ENCODE measurements around the gene SLC22A4.
A peak's percentile ranks its signal among the peaks of the same experiment; 100 is the strongest.

The SLC22A4 gene

DNA sequence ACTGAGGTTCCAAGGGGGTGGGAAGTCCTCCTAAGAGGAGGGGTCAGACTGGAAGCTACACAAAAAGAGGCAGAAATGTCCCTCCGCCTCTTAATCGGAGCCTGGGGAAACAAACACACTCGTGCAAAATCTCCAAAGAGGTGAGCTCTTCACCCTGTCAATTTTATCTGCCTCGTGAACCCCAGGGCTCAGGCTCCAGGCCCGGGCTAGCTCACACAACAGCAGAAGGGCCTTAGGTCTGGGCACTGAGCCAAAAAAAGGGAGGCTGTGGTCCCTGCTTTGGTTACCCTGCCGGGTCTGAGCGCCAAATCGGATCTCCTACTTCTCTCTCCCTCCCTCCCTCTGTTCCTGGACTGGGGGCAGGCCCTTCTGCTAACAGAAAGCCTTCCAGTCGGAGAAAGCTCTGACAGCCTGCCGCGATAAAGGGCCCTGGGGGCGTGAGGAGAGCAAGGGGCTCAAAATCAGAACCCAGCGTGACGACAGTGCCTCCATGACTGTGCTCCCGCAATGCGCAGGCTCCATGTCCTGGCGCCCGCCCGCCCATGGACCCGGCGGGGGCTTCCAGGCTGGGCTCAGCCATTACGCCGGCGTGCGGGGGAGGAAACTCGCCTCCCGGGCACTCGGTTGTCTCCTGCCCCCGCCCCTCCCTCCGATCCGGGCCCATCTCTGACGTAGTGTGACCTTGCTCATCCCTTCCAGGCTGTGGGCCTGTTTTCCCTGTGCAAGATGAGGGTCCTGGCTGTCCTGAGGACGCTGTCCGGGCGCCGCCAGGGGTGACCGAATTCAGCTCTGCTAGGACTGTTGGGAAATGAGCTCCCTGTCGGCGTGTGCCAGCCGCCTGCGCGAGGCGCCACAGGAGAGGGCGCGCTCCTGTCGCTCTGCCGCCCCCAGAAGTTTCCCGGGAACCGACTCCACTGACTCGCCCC, 865 bp upstream of the SLC22A4 start:
- TF ChIP-seq, protein P1, sequence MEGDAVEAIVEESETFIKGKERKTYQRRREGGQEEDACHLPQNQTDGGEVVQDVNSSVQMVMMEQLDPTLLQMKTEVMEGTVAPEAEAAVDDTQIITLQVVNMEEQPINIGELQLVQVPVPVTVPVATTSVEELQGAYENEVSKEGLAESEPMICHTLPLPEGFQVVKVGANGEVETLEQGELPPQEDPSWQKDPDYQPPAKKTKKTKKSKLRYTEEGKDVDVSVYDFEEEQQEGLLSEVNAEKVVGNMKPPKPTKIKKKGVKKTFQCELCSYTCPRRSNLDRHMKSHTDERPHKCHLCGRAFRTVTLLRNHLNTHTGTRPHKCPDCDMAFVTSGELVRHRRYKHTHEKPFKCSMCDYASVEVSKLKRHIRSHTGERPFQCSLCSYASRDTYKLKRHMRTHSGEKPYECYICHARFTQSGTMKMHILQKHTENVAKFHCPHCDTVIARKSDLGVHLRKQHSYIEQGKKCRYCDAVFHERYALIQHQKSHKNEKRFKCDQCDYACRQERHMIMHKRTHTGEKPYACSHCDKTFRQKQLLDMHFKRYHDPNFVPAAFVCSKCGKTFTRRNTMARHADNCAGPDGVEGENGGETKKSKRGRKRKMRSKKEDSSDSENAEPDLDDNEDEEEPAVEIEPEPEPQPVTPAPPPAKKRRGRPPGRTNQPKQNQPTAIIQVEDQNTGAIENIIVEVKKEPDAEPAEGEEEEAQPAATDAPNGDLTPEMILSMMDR (IDR thresholded peaks at IDR 0.05; ENCODE audit: poor library complexity, severe bottlenecking) = peak; percentile 31
- Histone ChIP-seq H3K9me3 (ENCODE audit: severe bottlenecking) (no peaks in the 10 kb centered on the region), H3K36me3 (ENCODE audit: low read depth) (no peaks in the 10 kb centered on the region), H3K4me3 (ENCODE audit: severe bottlenecking) (peak overlapping the region; percentile 43), H3K27ac (ENCODE audit: poor library complexity, severe bottlenecking) (peak overlapping the region; percentile 89), H3K4me1 (ENCODE audit: insufficient read depth, poor library complexity, severe bottlenecking) (peaks cover 17% of the 10 kb centered on the region), H3K27me3 (ENCODE audit: insufficient read depth, poor library complexity, severe bottlenecking) (no peaks in the 10 kb centered on the region)
- peak; percentile 92 for DNase-seq (ENCODE audit: low spot score)
- peak; percentile 45 for ATAC-seq (ENCODE audit: low read depth)

DNA sequence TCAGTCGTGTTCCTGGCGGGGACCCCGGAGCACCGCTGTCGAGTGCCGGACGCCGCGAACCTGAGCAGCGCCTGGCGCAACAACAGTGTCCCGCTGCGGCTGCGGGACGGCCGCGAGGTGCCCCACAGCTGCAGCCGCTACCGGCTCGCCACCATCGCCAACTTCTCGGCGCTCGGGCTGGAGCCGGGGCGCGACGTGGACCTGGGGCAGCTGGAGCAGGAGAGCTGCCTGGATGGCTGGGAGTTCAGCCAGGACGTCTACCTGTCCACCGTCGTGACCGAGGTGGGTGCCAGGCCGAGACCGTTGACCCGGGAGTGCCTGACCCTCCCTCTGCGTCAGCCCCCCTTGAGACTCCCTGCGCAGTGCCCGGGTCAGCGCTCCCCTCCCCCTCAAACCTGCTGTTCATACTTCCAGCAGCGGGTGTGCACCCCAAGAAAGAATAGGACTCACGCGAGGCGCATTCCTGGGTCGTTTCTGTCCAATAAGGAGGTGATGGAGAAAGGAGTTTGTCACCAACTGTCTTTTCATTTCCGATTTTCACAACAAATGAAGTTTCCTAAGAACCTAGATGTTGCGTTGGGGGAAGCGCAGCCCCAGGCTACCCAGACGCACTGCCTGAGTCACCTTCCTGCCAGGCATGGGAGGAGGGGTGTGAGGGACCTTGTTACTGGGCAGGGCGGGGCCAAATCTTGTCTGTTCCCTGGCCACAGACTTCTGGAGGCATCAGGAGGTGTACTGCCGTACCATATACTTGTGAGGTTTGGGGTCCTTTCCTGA, 722 bp downstream of the SLC22A4 start:
- ATAC-seq (ENCODE audit: low read depth) (peak; percentile 61), DNase-seq (ENCODE audit: low spot score) (peak; percentile 96)
- Histone ChIP-seq H3K4me3 (ENCODE audit: severe bottlenecking) (peak overlapping the region; percentile 43), H3K36me3 (ENCODE audit: low read depth) (no peaks in the 10 kb centered on the region), H3K27ac (ENCODE audit: poor library complexity, severe bottlenecking) (peak overlapping the region; percentile 89), H3K9me3 (ENCODE audit: severe bottlenecking) (no peaks in the 10 kb centered on the region), H3K4me1 (ENCODE audit: insufficient read depth, poor library complexity, severe bottlenecking) (peaks cover 17% of the 10 kb centered on the region), H3K27me3 (ENCODE audit: insufficient read depth, poor library complexity, severe bottlenecking) (no peaks in the 10 kb centered on the region)
- TF ChIP-seq, protein P1 (IDR thresholded peaks at IDR 0.05; ENCODE audit: poor library complexity, severe bottlenecking) = no peak

DNA sequence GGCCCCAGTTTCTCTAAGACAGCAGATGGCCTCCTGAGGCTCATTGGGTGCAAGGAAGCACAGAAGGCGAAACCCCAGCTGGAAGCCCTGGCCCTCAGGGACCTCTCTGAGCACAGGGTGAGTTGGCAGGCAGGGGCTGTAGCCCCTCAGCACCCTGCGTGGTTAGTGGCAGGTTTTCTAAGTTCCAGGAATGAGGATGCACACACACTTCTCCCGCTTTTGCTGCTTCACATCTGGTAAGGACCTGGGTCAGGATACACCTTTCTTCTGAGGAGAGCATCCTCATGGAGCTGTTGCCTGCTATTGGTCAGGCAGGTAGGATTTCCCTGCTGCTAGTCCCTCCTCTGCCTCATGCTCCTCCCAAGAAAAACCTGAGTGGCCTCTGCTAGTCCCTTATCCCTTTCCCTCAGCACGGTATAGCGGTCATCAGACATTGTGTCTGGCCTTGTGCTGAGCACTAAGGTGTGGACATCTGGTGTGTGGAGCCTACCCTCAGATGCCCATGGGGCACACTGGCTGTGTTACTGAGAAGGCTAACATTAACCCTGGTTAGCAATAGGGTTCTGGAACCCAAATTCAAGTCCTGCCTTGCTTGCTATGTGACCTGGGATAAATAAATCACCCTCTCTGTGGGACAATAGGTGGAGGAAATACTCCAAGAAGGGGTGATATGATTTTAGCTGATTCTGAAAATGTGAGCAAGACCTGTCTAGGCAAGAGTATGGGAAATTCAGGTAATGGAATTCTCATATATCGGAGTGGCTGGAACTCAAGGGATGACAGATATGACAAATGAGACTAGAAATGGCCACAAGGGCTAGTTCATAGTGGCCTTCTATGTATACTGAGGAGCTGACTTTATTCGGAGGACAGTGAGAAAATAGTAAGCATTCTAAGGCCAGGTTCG, 1.6 kb downstream of the SLC22A4 start:
- TF ChIP-seq, protein P1 (IDR thresholded peaks at IDR 0.05; ENCODE audit: poor library complexity, severe bottlenecking) = no peak
- peak overlapping the region; percentile 43 for H3K4me3 ChIP-seq (ENCODE audit: severe bottlenecking)
- no peaks in the 10 kb centered on the region for H3K27me3 ChIP-seq (ENCODE audit: insufficient read depth, poor library complexity, severe bottlenecking)
- peaks cover 17% of the 10 kb centered on the region for H3K4me1 ChIP-seq (ENCODE audit: insufficient read depth, poor library complexity, severe bottlenecking)
- DNase-seq (ENCODE audit: low spot score) (no peak), ATAC-seq (ENCODE audit: low read depth) (0 out of 3 replicates have a peak, but pooled peaks have one; percentile 1)
- H3K36me3 ChIP-seq (ENCODE audit: low read depth) = no peaks in the 10 kb centered on the region
- no peaks in the 10 kb centered on the region for H3K9me3 ChIP-seq (ENCODE audit: severe bottlenecking)
- H3K27ac ChIP-seq (ENCODE audit: poor library complexity, severe bottlenecking) = peak overlapping the region; percentile 89

DNA sequence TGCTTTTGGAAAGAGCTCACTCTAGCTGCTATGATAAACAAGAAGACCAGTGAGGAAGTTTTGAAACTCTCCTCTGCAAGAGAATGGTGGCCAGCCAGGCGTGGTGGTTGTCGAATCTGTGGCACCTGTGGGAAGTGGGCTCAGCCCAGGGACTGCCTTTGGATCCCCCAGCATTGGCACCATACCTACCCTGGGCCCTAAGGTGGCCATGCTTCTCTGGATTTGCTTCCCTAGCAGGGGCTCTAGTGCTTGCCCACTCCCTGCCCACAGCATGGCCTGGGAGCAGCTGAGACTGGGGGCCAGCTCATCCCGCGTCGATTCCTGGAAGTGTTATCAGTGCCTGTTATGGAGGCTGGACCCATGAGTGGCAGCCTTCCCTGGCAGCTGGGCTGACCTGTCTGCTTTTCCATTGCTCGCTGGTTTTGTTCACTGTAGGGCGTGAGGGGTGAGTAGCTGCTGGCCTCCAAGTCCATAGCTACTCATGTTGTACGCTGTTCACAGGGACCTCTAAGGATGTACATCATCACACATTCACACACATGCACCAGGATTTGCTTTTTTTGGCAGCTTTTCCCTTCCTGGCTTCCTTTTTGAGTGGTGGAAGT, 2.3 kb downstream of the SLC22A4 start:
- Histone ChIP-seq H3K27ac (ENCODE audit: poor library complexity, severe bottlenecking) (peak overlapping the region; percentile 89), H3K9me3 (ENCODE audit: severe bottlenecking) (no peaks in the 10 kb centered on the region), H3K4me3 (ENCODE audit: severe bottlenecking) (no peak overlapping the region), H3K4me1 (ENCODE audit: insufficient read depth, poor library complexity, severe bottlenecking) (peaks cover 17% of the 10 kb centered on the region), H3K36me3 (ENCODE audit: low read depth) (no peaks in the 10 kb centered on the region), H3K27me3 (ENCODE audit: insufficient read depth, poor library complexity, severe bottlenecking) (no peaks in the 10 kb centered on the region)
- TF ChIP-seq, protein P1 (IDR thresholded peaks at IDR 0.05; ENCODE audit: poor library complexity, severe bottlenecking) = no peak
- no peak for ATAC-seq (ENCODE audit: low read depth)
- DNase-seq (ENCODE audit: low spot score) = no peak

Measured in RWPE2 (cell line).